WTC11 (cell line): ENCODE data around the gene IGSF23. TPM values are rescaled to one million over a fixed set of nuclear protein-coding genes. Genes with fewer than 3 reads are reported as not detected.

Source experiments
- ATAC-seq: fragments of 200-7000 bp; cut with Tn5 transposase; 2 replicates; pipeline ENCODE4 v1.10.0; 2021; ENCODE audit warnings: mild to moderate bottlenecking, moderate library complexity
- CTCF ChIA-PET: fragments of 300-600 bp; sonication (Branson Sonifier 250); formaldehyde crosslinking; loops from one replicate; lab custom pipeline; 2021; ENCODE audit warnings: antibody characterized with exemption; lab: Charles Lee
- POLR2A ChIA-PET: fragments of 350-600 bp; sonication (Branson Sonifier 250); formaldehyde crosslinking; loops from one replicate; lab custom pipeline; 2021; ENCODE audit warnings: antibody characterized with exemption; lab: Charles Lee
- DNase-seq: peaks from one replicate; pipeline ENCODE4 v3.0.0; 2021; ENCODE audit warnings: low spot score
- H3K27ac Mint-ChIP-seq: 2 replicates; pipeline ENCODE4 v1.8.0; 2021; ENCODE audit warnings: mixed read lengths
- H3K27me3 Mint-ChIP-seq: 2 replicates; pipeline ENCODE4 v1.8.0; 2021; ENCODE audit warnings: low read depth, mild to moderate bottlenecking, moderate library complexity, mixed read lengths
- H3K36me3 Mint-ChIP-seq: 2 replicates; pipeline ENCODE4 v1.8.0; 2021; ENCODE audit warnings: mixed read lengths
- H3K4me1 Mint-ChIP-seq: 2 replicates; pipeline ENCODE4 v1.8.0; 2022; ENCODE audit warnings: mixed read lengths
- H3K4me3 Mint-ChIP-seq: 2 replicates; pipeline ENCODE4 v1.8.0; 2021; ENCODE audit warnings: mild to moderate bottlenecking, moderate library complexity, mixed read lengths
- H3K9me3 Mint-ChIP-seq: 2 replicates; pipeline ENCODE4 v1.8.0; 2021; ENCODE audit warnings: mixed read lengths
- IRF1 ChIP-seq: sonication (generic); formaldehyde crosslinking; IDR thresholded peaks from 2 replicates; pipeline ENCODE4 v1.8.0; 2023; ENCODE audit warnings: missing genetic modification reagents
- JAZF1 ChIP-seq: fragments of 250-450 bp; sonication (Bioruptor Pico); IDR thresholded peaks from 2 replicates; pipeline ENCODE4 v1.9.0; 2021; ENCODE audit warnings: moderate library complexity, mild to moderate bottlenecking, inconsistent platforms
- JUN ChIP-seq: sonication (generic); formaldehyde crosslinking; IDR thresholded peaks from 2 replicates; pipeline ENCODE4 v1.8.0; 2023; ENCODE audit warnings: mild to moderate bottlenecking, missing genetic modification reagents
- MYBL2 ChIP-seq: sonication (generic); formaldehyde crosslinking; IDR thresholded peaks from 2 replicates; pipeline ENCODE4 v1.8.1; 2023; ENCODE audit warnings: mild to moderate bottlenecking, moderate library complexity, missing genetic modification reagents
- NR3C1 ChIP-seq: sonication (generic); formaldehyde crosslinking; conservative IDR thresholded peaks from 2 replicates; pipeline ENCODE4 v1.8.1; 2023; ENCODE audit warnings: low read depth, mild to moderate bottlenecking, missing genetic modification reagents
- PREB ChIP-seq: sonication (generic); formaldehyde crosslinking; IDR thresholded peaks from 2 replicates; pipeline ENCODE4 v1.8.1; 2022; ENCODE audit warnings: mild to moderate bottlenecking, missing genetic modification reagents, moderate library complexity, borderline replicate concordance
- SMAD4 ChIP-seq: sonication (generic); formaldehyde crosslinking; IDR thresholded peaks from 2 replicates; pipeline ENCODE4 v1.8.0; 2022; ENCODE audit warnings: mild to moderate bottlenecking, missing genetic modification reagents
- USF2 ChIP-seq: sonication (generic); formaldehyde crosslinking; IDR thresholded peaks from 2 replicates; pipeline ENCODE4 v1.8.1; 2023; ENCODE audit warnings: mild to moderate bottlenecking, missing genetic modification reagents, moderate library complexity
- ZNF138 ChIP-seq: sonication (generic); formaldehyde crosslinking; conservative IDR thresholded peaks from 2 replicates; pipeline ENCODE4 v1.8.1; 2022; ENCODE audit warnings: mild to moderate bottlenecking, moderate library complexity, missing genetic modification reagents
- ZNF425 ChIP-seq: fragments of 250-450 bp; sonication (Bioruptor Pico); conservative IDR thresholded peaks from 2 replicates; pipeline ENCODE4 v1.9.0; 2021; ENCODE audit warnings: mild to moderate bottlenecking
- total RNA-seq: library from RNA; stranded (reverse); gene quantifications from 3 replicates; pipeline ENCODE4 v1.2.3, GENCODE V29; 2021
- TF ChIP-seq, protein P1 (sequence below): sonication (generic); formaldehyde crosslinking; IDR thresholded peaks from 2 replicates; pipeline ENCODE4 v1.8.0; 2023; ENCODE audit warnings: missing genetic modification reagents, mild to moderate bottlenecking, borderline replicate concordance
- TF ChIP-seq, protein P2 (sequence below): fragments of 250-450 bp; sonication (Bioruptor Pico); IDR thresholded peaks from 2 replicates; pipeline ENCODE4 v1.9.0; 2021; ENCODE audit warnings: mild to moderate bottlenecking, borderline replicate concordance
- TF ChIP-seq, protein P3 (sequence below): sonication (generic); formaldehyde crosslinking; IDR thresholded peaks from 2 replicates; pipeline ENCODE4 v1.8.0; 2022; ENCODE audit warnings: mild to moderate bottlenecking, missing genetic modification reagents

The IGSF23 gene
- total RNA-seq, 1 experiment from 2014 or later: not detected

- POLR2A ChIA-PET: no interaction called here
- H3K36me3 Mint-ChIP-seq: no peaks in the 10 kb centered on the region
- H3K4me1 Mint-ChIP-seq: peaks cover 2% of the 10 kb centered on the region
- TF ChIP-seq, protein P1, sequence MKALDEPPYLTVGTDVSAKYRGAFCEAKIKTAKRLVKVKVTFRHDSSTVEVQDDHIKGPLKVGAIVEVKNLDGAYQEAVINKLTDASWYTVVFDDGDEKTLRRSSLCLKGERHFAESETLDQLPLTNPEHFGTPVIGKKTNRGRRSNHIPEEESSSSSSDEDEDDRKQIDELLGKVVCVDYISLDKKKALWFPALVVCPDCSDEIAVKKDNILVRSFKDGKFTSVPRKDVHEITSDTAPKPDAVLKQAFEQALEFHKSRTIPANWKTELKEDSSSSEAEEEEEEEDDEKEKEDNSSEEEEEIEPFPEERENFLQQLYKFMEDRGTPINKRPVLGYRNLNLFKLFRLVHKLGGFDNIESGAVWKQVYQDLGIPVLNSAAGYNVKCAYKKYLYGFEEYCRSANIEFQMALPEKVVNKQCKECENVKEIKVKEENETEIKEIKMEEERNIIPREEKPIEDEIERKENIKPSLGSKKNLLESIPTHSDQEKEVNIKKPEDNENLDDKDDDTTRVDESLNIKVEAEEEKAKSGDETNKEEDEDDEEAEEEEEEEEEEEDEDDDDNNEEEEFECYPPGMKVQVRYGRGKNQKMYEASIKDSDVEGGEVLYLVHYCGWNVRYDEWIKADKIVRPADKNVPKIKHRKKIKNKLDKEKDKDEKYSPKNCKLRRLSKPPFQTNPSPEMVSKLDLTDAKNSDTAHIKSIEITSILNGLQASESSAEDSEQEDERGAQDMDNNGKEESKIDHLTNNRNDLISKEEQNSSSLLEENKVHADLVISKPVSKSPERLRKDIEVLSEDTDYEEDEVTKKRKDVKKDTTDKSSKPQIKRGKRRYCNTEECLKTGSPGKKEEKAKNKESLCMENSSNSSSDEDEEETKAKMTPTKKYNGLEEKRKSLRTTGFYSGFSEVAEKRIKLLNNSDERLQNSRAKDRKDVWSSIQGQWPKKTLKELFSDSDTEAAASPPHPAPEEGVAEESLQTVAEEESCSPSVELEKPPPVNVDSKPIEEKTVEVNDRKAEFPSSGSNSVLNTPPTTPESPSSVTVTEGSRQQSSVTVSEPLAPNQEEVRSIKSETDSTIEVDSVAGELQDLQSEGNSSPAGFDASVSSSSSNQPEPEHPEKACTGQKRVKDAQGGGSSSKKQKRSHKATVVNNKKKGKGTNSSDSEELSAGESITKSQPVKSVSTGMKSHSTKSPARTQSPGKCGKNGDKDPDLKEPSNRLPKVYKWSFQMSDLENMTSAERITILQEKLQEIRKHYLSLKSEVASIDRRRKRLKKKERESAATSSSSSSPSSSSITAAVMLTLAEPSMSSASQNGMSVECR (CRISPR knock-in tag): no peak
- TF ChIP-seq JUN (no peak), IRF1 (no peak), JAZF1 (no peak), PREB (CRISPR knock-in tag) (no peak), MYBL2 (no peak)
- TF ChIP-seq, all 79 proteins: peak for 0
- Mint-ChIP-seq H3K27me3 (no peaks in the 10 kb centered on the region; the same call in 1 of the 2 replicates), H3K27ac (no peak overlapping the region), H3K4me3 (no peak overlapping the region), H3K9me3 (peaks cover 4% of the 10 kb centered on the region)
- ATAC-seq: no peak
- CTCF ChIA-PET: interaction anchor here (0.8 to 1.2 kb wide), 4 partner anchors 10 to 203 kb away, joined by 3 to 5 read pairs (median 4); no protein-coding TSS in a partner anchor
- no peak for DNase-seq
Observed at GRCh38 chr19:44566984-44567383, 46.4 kb upstream of the IGSF23 start.

DNA sequence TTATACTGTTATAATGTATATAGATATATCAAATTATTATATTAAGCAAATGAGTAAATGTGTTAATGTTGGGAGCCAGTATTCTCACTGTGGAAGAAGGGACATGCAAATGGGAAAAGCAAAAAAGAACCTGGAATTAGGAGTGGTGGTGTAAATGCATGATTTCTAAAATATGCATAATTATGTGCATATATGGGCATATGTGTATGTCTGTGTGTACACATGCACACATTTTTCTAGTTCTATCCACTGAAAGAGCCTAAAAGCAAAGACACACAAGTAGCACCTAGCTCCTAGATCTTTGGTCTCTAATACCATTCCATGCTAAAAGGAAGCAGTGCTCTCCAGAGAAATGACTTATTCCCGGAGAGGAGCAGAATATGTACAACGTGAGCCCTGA, 45.6 kb upstream of the IGSF23 start:
- ChIA-PET POLR2A (no interaction called here), CTCF (interaction anchor here (1.1 to 1.3 kb wide), 3 partner anchors 16 to 203 kb away, joined by 3 to 5 read pairs (median 3); no protein-coding TSS in a partner anchor)
- H3K27me3 Mint-ChIP-seq: no peaks in the 10 kb centered on the region; the same call in 1 of the 2 replicates
- no peak for ATAC-seq
- no peak overlapping the region for H3K4me3 Mint-ChIP-seq
- H3K4me1 Mint-ChIP-seq: peaks cover 2% of the 10 kb centered on the region
- H3K27ac Mint-ChIP-seq: no peak overlapping the region
- TF ChIP-seq USF2 (CRISPR knock-in tag) (no peak), ZNF138 (CRISPR knock-in tag) (no peak), SMAD4 (CRISPR knock-in tag) (no peak), ZNF425 (CRISPR knock-in tag) (no peak), NR3C1 (CRISPR knock-in tag) (no peak)
- TF ChIP-seq, protein P2, sequence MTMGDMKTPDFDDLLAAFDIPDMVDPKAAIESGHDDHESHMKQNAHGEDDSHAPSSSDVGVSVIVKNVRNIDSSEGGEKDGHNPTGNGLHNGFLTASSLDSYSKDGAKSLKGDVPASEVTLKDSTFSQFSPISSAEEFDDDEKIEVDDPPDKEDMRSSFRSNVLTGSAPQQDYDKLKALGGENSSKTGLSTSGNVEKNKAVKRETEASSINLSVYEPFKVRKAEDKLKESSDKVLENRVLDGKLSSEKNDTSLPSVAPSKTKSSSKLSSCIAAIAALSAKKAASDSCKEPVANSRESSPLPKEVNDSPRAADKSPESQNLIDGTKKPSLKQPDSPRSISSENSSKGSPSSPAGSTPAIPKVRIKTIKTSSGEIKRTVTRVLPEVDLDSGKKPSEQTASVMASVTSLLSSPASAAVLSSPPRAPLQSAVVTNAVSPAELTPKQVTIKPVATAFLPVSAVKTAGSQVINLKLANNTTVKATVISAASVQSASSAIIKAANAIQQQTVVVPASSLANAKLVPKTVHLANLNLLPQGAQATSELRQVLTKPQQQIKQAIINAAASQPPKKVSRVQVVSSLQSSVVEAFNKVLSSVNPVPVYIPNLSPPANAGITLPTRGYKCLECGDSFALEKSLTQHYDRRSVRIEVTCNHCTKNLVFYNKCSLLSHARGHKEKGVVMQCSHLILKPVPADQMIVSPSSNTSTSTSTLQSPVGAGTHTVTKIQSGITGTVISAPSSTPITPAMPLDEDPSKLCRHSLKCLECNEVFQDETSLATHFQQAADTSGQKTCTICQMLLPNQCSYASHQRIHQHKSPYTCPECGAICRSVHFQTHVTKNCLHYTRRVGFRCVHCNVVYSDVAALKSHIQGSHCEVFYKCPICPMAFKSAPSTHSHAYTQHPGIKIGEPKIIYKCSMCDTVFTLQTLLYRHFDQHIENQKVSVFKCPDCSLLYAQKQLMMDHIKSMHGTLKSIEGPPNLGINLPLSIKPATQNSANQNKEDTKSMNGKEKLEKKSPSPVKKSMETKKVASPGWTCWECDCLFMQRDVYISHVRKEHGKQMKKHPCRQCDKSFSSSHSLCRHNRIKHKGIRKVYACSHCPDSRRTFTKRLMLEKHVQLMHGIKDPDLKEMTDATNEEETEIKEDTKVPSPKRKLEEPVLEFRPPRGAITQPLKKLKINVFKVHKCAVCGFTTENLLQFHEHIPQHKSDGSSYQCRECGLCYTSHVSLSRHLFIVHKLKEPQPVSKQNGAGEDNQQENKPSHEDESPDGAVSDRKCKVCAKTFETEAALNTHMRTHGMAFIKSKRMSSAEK (CRISPR knock-in tag): no peak
- TF ChIP-seq, protein P3, sequence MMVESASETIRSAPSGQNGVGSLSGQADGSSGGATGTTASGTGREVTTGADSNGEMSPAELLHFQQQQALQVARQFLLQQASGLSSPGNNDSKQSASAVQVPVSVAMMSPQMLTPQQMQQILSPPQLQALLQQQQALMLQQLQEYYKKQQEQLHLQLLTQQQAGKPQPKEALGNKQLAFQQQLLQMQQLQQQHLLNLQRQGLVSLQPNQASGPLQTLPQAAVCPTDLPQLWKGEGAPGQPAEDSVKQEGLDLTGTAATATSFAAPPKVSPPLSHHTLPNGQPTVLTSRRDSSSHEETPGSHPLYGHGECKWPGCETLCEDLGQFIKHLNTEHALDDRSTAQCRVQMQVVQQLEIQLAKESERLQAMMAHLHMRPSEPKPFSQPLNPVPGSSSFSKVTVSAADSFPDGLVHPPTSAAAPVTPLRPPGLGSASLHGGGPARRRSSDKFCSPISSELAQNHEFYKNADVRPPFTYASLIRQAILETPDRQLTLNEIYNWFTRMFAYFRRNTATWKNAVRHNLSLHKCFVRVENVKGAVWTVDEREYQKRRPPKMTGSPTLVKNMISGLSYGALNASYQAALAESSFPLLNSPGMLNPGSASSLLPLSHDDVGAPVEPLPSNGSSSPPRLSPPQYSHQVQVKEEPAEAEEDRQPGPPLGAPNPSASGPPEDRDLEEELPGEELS (CRISPR knock-in tag): no peak
- H3K9me3 Mint-ChIP-seq: no peaks in the 10 kb centered on the region
- no peak for DNase-seq
- no peaks in the 10 kb centered on the region for H3K36me3 Mint-ChIP-seq
